GM12878 (cell line): ENCODE measurements around the gene EPN1. TPM values are rescaled to one million over a fixed set of nuclear protein-coding genes. Genes with fewer than 3 reads are reported as not detected.

Source experiments
- BACH1 ChIP-seq: fragments of 450-650 bp; IDR thresholded peaks from 2 replicates; pipeline ENCODE4 v1.6.1; 2017; ENCODE audit warnings: mild to moderate bottlenecking, borderline replicate concordance
- BMI1 ChIP-seq: fragments of 450-650 bp; IDR thresholded peaks from 2 replicates; pipeline ENCODE4 v1.6.1; 2016; ENCODE audit warnings: mild to moderate bottlenecking, moderate library complexity, borderline replicate concordance
- CBX5 ChIP-seq: sonication (generic); IDR thresholded peaks from 2 replicates; pipeline ENCODE4 v1.6.1; 2016; ENCODE audit warnings: low read depth, moderate library complexity, mild to moderate bottlenecking, inconsistent platforms
- CEBPB ChIP-seq, 2 experiments: fragments of 150-350 bp in 1 of 2; IDR thresholded peaks; 2 replicates each; pipeline ENCODE4 v1.6.1; 2012 to 2014; ENCODE audit warnings: low read depth in 2 of 2, low read length in 2 of 2, borderline replicate concordance in 1 of 2, inconsistent platforms in 1 of 2
- CHD4 ChIP-seq: fragments of 200-600 bp; sonication (generic); IDR thresholded peaks from 2 replicates; pipeline ENCODE4 v1.6.1; 2016; ENCODE audit warnings: mild to moderate bottlenecking
- EGR1 ChIP-seq, 2 experiments: IDR thresholded peaks; 1 replicate in 1 of 2; 2 replicates in 1 of 2; pipeline ENCODE4 v1.6.1; 2011 to 2012; ENCODE audit warnings: low read depth in 2 of 2, low read length in 2 of 2, borderline replicate concordance in 1 of 2, mild to moderate bottlenecking in 1 of 2, moderate library complexity in 1 of 2
- IRF4 ChIP-seq: IDR thresholded peaks from 2 replicates; pipeline ENCODE4 v1.6.1; 2011; ENCODE audit warnings: low read depth, low read length
- JUND ChIP-seq: IDR thresholded peaks from 2 replicates; pipeline ENCODE4 v1.6.1; 2012; ENCODE audit warnings: low read depth, mild to moderate bottlenecking, low read length, improper control_type of control experiment, moderate library complexity
- NR2C1 ChIP-seq: fragments of 450-650 bp; IDR thresholded peaks from 2 replicates; pipeline ENCODE4 v1.6.1; 2017; ENCODE audit warnings: antibody characterized with exemption, mild to moderate bottlenecking, moderate library complexity
- PBX3 ChIP-seq: IDR thresholded peaks from 2 replicates; pipeline ENCODE4 v1.6.1; 2011; ENCODE audit warnings: mild to moderate bottlenecking, low read depth, low read length, moderate library complexity; ENCODE audit not compliant: insufficient replicate concordance
- PRDM15 ChIP-seq: fragments of 450-650 bp; formaldehyde crosslinking; IDR thresholded peaks from 2 replicates; pipeline ENCODE4 v1.4.0; 2020; ENCODE audit warnings: mild to moderate bottlenecking, moderate library complexity
- RBBP5 ChIP-seq: fragments of 200-600 bp; sonication (generic); conservative IDR thresholded peaks from 2 replicates; pipeline ENCODE4 v1.6.1; 2016
- RCOR1 ChIP-seq: conservative IDR thresholded peaks from 2 replicates; pipeline ENCODE4 v1.6.1; 2012; ENCODE audit warnings: low read depth, low read length, improper control_type of control experiment
- SPI1 ChIP-seq: IDR thresholded peaks from 2 replicates; pipeline ENCODE4 v1.6.1; 2011; ENCODE audit warnings: low read depth, mild to moderate bottlenecking, low read length, moderate library complexity, borderline replicate concordance; ENCODE audit not compliant: insufficient read depth
- STAT3 ChIP-seq: IDR thresholded peaks from 2 replicates; pipeline ENCODE4 v1.6.1; 2011; ENCODE audit warnings: low read depth, low read length, improper control_type of control experiment
- TCF12 ChIP-seq: IDR thresholded peaks from 2 replicates; pipeline ENCODE4 v1.6.1; 2011; ENCODE audit warnings: low read depth, mild to moderate bottlenecking, low read length
- ZNF207 ChIP-seq: fragments of 450-650 bp; IDR thresholded peaks from 2 replicates; pipeline ENCODE4 v1.6.1; 2014; ENCODE audit warnings: antibody characterized with exemption, mild to moderate bottlenecking, borderline replicate concordance
- ZSCAN29 ChIP-seq: fragments of 450-650 bp; IDR thresholded peaks from 2 replicates; pipeline ENCODE4 v1.6.1; 2017; ENCODE audit warnings: mild to moderate bottlenecking, moderate library complexity
- polyA plus RNA-seq, 11 experiments: library from polyadenylated mRNA; depleted of rRNA in 4 of 11; unstranded in 6 of 11; stranded (reverse) in 5 of 11; fragments of >200 nt; fragmentation: Nextera tagmentation in 4 of 11; fragmentation: Illumina TruSeq in 1 of 11; extraction: Ambion mirVana in 4 of 11; extraction: Trizol in 1 of 11; gene quantifications; 1 replicate in 1 of 11; 2 replicates in 10 of 11; pipeline versions ENCODE4 v1.2.1 to v1.2.3, GENCODE V29; 2011 to 2016; ENCODE audit warnings: inconsistent platforms in 2 of 11, missing spikeins in 2 of 11, low read depth in 1 of 11
- total RNA-seq, 4 experiments: library from RNA; depleted of rRNA in 3 of 4; stranded (reverse); fragments of >200 nt in 3 of 4; fragmentation: Illumina TruSeq in 1 of 4; extraction: Trizol in 1 of 4; gene quantifications; 2 replicates each; pipeline versions ENCODE4 v1.2.1 to v1.2.3, GENCODE V29; 2013 to 2021
- TF ChIP-seq, protein P1 (sequence below): fragments of 450-650 bp; IDR thresholded peaks from 2 replicates; pipeline ENCODE4 v1.6.1; 2017; ENCODE audit warnings: low read depth, mild to moderate bottlenecking, moderate library complexity
- TF ChIP-seq, protein P2 (sequence below): fragments of 450-650 bp; IDR thresholded peaks from 2 replicates; pipeline ENCODE4 v1.6.1; 2017; ENCODE audit warnings: mild to moderate bottlenecking
- TF ChIP-seq, protein P3 (sequence below): IDR thresholded peaks from 2 replicates; pipeline ENCODE4 v1.6.1; 2012; ENCODE audit warnings: low read depth, low read length, improper control_type of control experiment

Gene EPN1
- total and polyA plus RNA-seq, 10 of the 15 experiments (the other 5 are each of a cell fraction or from before 2014, with no cell fraction given): 0.11 to 88.5 (median 10.6) TPM

GRCh38 chr19:55643003-55643886, 31.8 kb upstream of the EPN1 start, which contains the start of gene ZNF581 (continued):
- TF ChIP-seq, protein P1, sequence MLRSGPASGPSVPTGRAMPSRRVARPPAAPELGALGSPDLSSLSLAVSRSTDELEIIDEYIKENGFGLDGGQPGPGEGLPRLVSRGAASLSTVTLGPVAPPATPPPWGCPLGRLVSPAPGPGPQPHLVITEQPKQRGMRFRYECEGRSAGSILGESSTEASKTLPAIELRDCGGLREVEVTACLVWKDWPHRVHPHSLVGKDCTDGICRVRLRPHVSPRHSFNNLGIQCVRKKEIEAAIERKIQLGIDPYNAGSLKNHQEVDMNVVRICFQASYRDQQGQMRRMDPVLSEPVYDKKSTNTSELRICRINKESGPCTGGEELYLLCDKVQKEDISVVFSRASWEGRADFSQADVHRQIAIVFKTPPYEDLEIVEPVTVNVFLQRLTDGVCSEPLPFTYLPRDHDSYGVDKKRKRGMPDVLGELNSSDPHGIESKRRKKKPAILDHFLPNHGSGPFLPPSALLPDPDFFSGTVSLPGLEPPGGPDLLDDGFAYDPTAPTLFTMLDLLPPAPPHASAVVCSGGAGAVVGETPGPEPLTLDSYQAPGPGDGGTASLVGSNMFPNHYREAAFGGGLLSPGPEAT: peak; percentile 99
- TF ChIP-seq IRF4: peak; percentile 51; the same call in 1 of the 2 replicates
- no peak for TF ChIP-seq JUND
- TF ChIP-seq BMI1: no peak
- no peak for TF ChIP-seq CHD4
- peak; percentile 30 for TF ChIP-seq PBX3
- TF ChIP-seq RCOR1: no peak
- no peak for TF ChIP-seq CEBPB (IDR thresholded peaks at IDR 0.05; ENCODE audit: borderline replicate concordance in 1 of 2, low read depth in 2 of 2, low read length in 2 of 2)
- TF ChIP-seq TCF12: no peak
- TF ChIP-seq ZSCAN29: no peak
- TF ChIP-seq, protein P2, sequence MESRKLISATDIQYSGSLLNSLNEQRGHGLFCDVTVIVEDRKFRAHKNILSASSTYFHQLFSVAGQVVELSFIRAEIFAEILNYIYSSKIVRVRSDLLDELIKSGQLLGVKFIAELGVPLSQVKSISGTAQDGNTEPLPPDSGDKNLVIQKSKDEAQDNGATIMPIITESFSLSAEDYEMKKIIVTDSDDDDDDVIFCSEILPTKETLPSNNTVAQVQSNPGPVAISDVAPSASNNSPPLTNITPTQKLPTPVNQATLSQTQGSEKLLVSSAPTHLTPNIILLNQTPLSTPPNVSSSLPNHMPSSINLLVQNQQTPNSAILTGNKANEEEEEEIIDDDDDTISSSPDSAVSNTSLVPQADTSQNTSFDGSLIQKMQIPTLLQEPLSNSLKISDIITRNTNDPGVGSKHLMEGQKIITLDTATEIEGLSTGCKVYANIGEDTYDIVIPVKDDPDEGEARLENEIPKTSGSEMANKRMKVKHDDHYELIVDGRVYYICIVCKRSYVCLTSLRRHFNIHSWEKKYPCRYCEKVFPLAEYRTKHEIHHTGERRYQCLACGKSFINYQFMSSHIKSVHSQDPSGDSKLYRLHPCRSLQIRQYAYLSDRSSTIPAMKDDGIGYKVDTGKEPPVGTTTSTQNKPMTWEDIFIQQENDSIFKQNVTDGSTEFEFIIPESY: peak; percentile 53; the same call in 1 of the 2 replicates
- TF ChIP-seq RBBP5: no peak
- TF ChIP-seq, protein P3, sequence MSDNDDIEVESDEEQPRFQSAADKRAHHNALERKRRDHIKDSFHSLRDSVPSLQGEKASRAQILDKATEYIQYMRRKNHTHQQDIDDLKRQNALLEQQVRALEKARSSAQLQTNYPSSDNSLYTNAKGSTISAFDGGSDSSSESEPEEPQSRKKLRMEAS: peak; percentile 36
- peak; percentile 16; the same call in 1 of the 2 replicates for TF ChIP-seq BACH1
- no peak for TF ChIP-seq SPI1
- no peak for TF ChIP-seq STAT3
- TF ChIP-seq NR2C1: peak; percentile 68
- TF ChIP-seq ZNF207: peak; percentile 78; the same call in 1 of the 2 replicates
- no peak for TF ChIP-seq PRDM15
- peak; percentile 22 to 88 for TF ChIP-seq EGR1 (IDR thresholded peaks at IDR 0.05; ENCODE audit: borderline replicate concordance in 1 of 2, low read depth in 2 of 2, low read length in 2 of 2)
- peak; percentile 78; the same call in 1 of the 2 replicates for TF ChIP-seq CBX5
